Umbilical cord (tissue), 2 donors: ENCODE data around the gene PPFIBP2. TPM values are rescaled to one million over a fixed set of nuclear protein-coding genes. Genes with fewer than 3 reads are reported as not detected.
"Not testable (repeated sequence)": the region's sequence is repeated elsewhere in the genome, so short reads cannot be mapped to it uniquely, and the experiment has no call there.

Experiments used
- DNase-seq: peaks from one replicate; pipeline ENCODE4 v3.0.0-alpha.2; 2015; ENCODE audit warnings: low spot score
- total RNA-seq: library from RNA; depleted of rRNA; stranded (reverse); fragments of >200 nt; gene quantifications from one replicate; pipeline ENCODE4 v1.2.3, GENCODE V29; 2014; ENCODE audit warnings: low replicate concordance; ENCODE audit not compliant: insufficient read depth

The PPFIBP2 gene
- total RNA-seq, 1 donor from 2014 or later: 66.2 TPM

DNA sequence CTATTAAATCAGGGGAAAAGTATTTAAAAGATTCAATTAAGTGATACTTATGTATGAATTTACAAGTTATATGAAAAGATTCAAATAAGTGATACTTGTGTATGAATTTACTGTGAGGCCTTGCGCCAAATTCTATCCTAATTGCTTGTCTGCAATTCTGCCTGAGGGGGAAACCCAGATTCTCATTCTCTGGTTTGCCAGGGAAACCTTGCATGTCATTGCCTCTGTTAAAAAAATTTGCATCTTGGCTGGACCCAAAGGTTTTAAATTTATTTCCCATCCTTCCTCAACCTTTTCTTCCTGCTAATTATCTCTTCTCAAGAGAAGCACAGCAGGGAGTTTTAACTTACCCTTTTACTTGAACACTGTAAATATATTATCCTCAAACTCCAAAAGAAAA lies 14.7 kb upstream of the PPFIBP2 start:
- DNase-seq: no peak

DNA sequence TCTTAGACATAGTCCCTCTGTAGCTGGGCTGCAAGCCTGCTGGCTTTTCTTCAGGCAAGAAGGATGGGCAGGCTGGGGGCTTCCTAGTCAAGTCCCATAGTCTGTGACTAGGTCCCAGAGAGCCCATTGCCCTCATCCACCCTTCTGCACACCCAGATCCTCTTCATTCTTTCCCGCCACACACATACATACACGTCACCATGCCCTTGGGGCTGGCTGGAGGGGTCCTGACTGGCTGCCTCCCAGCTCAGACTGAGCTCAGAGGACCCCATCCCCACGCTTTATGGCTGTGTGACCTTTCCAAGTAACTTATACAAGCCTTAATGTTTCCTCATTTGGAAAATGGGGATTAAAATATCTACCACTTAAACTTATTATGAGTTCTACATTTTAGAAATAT lies 13.5 kb upstream of the PPFIBP2 start:
- no peak for DNase-seq

DNA sequence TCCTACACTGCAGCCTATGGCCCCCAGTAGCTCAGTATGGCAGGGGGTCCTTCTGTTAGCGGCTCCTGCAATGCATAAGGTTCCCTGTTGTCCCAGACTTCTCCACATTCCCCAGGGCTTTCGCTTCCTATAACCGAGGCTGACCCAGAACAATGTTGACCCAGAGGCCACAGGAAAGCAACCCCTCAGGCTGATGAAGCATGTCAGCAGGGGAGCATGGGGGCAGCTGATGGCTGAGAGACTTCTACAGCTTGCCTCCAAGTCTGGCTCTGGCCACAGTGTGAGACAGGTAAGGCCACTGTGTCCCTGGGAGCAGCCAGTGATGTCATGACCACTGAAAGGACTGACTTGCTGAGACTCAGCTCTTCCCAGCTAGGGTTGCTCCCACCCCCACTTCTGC lies 12.5 kb upstream of the PPFIBP2 start:
- DNase-seq: no peak

DNA sequence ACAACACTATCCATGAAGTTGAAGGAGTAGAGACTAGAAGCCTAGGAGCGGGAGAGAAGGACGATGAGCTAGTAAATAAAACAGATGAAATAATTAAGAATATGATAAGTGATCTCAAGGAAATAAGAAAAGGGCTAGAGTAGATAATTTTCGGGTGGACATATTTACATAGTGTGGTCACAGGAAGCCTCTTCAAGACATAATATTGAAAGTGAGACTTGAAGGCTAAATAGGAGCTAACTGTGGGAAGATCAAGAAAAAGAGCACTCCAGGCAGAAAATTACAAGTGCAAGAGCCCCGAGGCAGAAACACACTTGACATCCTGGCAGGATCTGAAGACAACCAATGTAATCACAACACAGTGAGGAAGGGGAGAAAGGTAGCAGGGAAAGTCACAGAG lies 11.9 kb upstream of the PPFIBP2 start:
- no peak for DNase-seq

DNA sequence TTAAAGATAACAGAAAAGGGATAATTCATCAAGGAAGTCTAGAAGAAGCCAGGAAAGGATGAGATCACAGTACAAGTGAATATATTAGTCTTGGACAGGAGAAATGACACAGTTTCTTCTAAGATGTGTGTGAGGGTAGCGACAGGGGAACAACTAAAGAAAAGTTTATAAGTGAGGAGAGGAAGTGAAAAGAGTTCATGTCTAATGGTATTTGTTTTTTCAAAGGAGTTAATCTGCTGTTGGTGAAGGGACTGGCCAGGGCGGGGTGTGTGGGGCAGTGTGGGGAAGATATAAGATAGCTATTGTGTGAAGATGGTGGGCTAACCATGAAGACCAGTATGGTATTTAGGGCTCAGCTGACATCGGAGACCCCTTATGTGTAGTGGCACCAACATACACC lies 7.6 kb upstream of the PPFIBP2 start:
- no peak for DNase-seq

DNA sequence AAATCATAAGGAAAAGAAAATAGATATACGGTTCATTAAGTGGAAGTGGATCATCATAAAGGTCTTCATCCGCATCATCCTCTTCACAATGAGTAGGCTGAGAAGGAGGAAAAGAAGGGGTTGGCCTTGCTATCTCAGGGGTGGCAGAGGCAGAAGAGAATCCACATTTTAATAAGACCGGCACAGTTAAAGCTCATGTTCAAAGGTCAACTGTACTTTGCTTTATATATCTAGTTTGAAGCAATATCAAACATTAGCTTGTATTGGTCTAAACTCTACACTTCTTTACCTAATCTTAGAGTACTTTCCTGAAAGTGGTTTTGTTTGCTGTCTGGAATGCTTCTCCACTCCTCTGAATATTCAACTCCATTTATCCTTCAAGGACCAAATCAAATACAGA lies 5.7 kb upstream of the PPFIBP2 start:
- DNase-seq: no peak

DNA sequence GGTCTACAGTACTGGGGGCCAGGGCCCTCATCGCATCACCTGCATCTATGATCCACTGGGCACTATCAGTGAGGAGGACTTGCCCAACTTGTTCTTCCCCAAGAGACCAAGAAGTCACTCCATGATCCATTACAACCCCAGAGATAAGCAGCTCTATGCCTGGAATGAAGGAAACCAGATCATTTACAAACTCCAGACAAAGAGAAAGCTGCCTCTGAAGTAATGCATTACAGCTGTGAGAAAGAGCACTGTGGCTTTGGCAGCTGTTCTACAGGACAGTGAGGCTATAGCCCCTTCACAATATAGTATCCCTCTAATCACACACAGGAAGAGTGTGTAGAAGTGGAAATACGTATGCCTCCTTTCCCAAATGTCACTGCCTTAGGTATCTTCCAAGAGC lies 3.8 kb upstream of the PPFIBP2 start:
- DNase-seq: peak; percentile 77

DNA sequence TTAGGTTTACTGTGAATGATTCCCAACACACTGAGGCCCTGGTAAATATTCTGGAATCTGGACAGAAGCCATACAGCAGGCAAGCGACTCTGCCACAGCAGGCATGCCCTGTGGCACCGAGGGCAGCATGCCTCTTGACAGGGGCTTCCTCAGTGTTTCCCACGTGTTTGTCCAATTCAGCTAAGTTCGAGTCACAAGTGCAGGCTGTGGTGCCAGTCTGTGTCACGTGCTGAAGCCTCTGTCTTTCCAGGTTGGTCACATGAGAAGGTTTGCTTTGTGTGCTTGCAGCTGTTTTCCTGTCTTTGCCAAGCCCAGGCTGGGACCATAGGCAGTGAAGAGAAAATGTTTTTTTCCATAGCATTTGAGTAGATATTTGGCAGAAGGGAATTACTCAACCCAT lies 2.4 kb upstream of the PPFIBP2 start:
- DNase-seq: no peak

DNA sequence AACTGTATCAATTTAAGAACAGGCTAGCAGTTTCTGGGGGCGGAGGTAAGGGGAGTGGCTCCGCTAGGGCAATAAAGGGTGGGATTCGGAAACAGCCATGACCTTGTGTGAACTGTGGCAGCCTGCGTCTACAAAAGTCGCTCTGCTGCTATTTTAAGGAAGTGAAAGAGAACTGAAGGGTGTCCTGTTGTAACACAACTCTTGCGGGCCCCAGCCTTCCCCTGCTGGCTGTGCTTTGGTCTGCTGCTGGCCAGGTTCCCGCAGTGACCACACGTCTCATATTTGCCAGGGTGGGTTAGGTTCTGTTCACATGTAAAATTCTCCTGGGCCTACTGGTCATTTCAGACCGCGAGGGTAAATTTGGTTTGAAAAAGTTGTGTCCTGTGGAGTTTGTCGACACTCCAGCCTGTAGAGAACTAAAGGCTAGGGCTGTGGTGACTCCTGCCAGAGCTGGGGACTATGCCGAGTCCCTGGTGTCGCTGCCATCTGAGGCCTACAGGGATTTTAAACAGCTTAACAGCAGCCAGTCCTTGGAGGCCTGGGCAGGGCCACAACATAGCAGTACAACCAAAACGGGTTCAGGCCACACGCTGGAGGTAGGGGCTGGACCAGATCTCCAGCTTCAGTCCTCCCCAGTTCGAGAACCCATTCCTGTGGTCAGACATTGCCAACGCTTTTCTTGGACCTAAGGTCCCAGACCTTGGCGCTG lies 1.1 kb upstream of the PPFIBP2 start:
- DNase-seq: peak; percentile 68

DNA sequence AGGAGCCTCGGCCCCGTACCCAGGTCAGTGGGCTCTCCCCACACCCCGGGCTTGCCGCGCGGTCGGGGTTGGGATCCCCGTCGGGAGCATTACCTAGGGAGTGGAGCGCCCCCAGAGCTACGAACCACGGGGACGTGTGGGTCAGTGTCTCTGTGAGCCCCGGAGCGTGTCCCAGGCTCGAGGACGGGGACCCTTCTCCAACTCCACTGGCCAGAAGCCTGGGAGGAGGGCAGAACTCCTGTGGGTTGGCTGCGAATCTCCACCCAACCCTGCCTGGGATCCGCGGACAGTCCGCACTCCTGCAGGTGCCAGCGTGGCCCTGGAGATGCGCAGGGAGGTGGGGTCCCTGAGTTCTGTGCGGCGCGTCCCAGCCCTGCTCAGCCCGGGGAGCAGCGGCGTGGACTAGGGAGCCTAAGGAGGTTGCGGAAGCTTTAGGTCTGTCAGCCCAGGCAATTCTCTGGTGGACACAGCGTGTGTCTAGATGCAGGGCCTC lies 346 bp downstream of the PPFIBP2 start:
- peak; percentile 34 for DNase-seq

DNA sequence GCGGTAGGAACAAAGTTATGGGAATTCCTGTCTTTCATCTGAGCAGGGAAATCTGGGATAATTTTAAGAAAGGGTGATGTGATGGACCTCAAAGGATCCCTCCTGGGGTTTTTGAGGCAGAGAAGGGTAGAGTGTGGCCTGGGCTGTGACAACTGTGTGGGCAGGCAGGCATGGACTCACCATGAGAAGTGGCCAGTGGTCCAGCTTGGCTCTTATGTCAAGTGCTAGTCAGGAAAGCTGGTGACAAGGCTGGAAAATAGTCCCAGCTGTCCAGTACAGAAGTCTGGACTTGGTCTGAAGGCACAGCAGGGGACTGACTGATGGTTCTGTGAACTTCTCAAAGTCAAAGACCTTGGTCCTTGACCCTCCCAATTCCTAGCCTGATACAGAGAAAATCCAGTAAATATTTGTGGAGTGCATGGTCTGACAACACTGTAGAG lies 1.7 kb downstream of the PPFIBP2 start:
- DNase-seq: no peak

DNA sequence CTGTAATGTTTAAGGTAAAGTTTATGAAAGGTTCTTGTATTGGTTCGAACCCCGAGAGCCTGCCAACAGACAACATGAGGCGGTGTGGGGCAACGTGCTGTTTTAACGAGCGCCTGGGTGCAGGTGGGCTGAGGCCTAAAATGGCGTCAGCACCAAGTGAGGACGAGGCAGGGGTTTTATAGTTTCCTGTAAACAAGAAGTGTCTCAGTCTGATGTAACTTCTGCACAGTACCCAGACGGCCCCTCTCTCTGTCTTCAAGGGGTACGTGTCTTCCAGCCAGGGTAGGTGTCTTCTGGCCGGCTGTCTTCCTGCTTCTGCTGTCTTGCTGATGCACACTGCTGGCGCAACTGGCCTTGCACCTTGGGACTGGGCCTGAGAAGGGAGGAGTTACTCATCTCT lies 2.7 kb downstream of the PPFIBP2 start:
- no peak for DNase-seq

DNA sequence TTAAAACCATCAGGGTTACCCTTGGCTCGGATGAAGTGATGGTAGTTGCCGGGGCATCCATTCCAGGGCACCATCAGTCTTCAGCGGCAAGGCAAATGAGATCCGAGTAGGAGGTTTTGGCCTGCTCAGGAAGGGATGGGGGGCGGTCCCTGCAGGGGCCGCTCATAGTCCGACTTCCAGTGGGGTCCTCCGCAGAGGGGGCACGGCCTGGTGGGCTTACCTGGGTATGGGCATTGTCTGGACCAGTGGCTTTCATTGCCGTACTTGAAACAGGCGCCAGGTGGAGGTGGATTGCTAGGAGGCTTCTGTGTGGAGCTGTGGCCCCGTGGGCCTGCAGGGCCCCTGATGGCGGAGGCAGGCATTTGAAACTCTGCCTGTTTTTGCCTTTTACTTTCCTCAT lies 3.9 kb downstream of the PPFIBP2 start:
- DNase-seq: not testable (repeated sequence)

DNA sequence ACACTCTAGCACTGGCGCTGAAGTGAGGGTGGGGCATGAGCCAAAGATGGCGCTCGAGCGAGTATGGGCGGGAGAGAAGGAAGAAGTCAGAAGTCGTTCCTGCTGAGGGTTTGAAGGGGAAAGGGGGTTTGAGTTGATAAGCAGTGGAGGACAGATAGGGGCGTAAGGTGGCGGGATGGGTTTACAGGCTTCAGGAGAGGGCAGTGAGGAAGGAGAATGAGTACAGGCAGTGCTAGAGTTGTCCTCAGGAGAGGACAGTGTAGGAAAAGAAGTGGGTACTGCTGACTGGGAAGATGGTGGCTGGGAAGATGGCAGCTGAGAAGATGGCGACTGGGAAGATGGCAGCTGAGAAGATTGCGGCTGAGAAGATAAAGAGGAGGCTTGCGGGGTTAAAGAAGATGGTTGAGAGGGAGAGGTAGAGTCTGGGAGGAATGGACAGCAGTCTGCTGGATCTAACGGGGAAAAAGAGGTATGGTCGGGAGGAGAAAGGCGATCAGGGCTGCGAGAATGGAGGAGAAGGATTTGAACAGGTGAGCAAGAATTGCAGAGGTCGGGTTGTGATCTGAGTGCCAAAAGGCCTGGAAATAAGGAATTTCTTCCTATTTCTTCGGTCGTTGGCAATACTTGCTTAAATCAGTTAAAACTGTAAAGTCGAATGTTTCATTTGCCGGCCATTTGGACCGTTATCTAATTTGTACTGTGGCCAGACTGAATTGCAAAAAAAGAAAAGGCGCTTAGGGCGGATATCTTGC lies 5.2 kb downstream of the PPFIBP2 start:
- DNase-seq: no peak

DNA sequence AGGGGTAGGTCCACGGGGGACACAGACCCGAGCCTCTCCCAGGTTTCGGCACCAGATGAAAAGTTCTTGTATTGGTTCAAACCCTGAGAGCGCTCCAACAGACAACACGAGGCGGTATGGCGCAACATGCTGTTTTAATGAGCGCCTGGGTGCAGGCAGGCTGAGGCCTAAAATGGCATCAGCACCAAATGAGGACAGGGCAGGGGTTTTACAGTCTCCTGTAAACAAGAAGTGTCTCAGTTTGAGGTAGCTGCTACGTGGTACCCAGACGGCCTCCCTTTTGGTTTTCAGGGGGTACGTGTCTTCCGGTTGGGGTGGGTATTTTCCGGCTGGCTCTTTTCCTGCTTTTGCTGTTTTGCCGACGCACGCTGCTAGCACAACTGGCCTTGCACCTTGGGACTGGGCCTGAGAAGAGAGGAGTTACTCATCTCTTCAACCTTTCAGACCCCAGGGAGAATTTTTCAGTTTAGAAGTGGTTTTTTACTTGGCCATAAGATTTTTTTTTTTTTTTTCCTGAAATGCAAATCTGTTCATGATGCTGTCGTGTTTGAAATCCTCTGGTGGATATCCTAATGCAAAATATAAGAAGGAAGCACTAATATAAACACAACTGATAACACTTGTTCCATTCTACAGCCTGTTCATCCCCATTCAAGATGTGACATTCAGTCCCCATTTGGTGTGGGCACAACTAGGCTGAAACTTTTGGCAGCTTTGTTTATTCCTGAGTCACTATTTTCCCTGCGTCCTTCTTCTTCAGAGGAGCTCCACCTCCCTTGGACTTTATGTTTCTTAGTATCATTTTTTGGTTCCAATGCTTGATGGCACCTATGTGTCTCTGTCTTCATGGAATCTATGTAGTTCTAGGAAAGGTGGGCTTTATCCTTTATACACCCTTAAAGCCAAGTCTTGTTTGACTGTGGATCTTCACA lies 6.5 kb downstream of the PPFIBP2 start:
- DNase-seq: no peak

DNA sequence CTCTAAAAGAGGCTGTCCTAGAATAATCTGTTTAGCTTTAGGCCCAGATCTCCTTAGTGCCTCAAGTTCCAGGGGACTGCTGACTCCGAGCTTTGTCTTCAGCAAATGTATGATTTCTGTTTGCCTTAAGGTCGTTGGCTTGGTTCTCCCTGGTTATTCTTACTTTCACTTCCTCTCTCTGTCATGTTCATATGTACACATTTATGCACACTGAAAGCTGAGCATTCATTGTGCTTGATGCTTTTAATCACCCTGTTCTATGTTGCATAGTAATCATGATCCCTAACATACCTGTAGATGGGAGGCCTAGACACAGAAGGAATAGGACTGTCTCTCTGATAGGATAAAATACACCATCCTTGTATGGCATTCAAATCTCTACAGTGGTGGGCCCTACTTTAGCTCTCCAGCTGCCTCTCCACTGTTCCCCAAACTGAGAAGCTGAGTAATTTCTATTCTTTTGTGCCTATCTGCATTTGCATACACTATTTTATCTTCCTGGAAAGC lies 7.2 kb downstream of the PPFIBP2 start:
- peak; percentile 64 for DNase-seq

DNA sequence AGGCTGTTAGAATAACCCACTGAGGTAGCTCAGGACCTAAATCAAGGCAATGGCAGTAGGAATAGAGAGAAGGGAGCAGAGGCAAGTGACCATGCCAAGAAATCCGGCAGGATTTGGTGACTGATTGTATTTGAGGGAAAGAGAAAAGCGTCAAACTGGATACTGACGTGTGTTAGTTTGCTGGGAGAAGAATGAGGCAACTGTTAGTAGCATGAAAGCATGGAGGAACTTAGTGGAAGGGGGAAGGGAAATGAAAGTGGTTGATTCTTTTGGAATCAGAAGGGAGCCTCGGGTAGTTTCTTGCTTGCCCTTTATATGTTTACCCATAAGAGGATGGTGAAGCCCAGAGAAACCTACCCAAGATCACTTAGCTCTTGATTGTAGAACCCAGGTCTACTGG lies 8.3 kb downstream of the PPFIBP2 start:
- no peak for DNase-seq

DNA sequence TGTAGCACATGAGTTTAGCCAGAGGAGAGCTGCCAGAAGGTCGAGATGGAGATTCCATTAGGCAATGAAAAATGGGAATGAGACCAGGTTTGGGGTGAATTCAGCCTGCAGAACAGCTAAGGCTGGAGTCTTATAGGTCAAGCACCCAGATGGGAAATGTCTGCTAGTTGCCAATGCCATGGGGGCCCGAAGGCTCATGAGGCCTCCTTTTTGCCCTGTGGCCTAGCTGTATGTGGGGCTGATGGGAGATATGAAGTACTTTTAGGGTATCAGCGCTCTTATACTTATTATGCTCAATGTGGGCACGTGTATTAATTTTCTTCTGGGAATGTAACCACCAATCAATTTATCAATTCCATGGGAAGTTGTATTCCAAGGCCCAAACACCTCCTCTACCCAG lies 8.7 kb downstream of the PPFIBP2 start:
- DNase-seq: no peak

DNA sequence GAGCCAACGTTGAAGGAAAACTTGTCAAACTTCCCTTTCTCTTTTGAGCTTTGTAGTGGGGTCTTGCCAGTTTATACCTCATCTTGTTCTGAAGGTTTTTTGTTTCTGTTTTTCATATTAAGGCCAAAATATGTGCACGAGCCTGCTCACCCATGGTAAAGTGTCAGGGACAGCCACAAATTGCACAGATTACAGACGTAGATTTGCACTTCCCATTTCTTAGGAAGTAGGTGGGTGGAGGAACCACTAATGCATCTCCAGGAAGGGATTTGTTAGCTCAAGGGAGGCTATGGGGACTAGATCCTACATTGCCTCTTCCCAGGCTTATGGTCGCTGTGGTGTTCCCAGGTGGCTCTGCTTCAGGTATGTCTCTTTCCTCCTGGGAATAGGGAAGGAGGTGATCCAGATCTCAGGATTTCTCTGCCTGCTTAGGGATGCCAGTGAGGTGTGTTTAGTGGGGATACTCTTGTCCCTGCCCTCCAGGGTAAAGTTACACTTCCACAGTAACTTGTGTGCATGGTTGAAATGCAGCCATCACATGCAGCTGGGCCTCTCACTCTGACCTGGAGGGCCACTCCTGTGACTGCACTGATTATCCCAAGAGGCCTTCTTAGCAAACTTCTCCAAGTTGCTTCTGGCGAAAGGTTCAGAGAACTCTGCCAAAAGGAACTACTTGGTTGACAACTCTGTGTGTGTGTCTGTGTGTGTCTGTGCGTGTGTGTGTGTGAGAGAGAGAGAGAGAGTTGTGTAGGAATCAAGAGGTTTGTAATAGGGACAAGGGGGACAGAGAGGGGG lies 9.8 kb downstream of the PPFIBP2 start:
- DNase-seq: no peak

DNA sequence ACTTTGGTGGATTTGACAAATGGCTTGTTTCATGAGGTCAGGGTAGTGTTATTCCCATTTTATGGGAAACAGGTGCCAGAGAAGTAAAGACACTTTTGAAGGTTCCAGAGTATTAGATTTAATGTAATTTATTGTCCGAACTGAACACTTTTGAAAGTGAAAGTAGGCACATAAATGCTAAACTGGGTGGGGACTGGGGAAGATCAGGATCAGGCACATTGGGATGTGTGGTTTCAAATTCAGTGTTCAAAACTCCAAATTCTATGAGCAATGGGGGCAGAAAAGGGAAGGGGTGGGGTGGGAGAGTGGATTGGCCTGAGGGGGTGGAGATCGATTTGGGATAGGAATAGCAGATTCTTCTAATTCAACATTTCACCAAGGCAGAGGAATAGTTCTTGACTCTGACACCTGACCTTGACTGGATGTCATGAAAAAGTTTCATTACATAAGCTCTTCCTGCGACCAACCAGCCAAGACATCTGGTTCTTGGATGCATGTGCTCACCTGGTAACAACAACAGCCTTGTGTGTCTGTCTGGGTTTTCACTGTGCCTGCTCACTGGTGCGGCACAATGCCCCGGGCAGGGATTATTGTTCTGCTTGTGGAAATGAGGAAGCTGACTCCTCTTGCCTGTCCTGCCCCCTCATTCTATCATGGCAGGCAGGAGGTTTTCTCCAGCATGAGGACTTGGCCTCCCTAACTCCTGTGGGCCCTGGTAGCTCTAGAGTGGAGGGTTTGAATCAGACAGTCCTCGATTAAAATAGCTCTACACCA lies 10.8 kb downstream of the PPFIBP2 start:
- DNase-seq: no peak
